22Rv1 (cell line): ENCODE results near the gene FBXW8.
A peak's percentile ranks its signal among the peaks of the same experiment; 100 is the strongest.

Experiments used
- H3K27ac ChIP-seq: fragments of 450-650 bp; 2 replicates; pipeline ENCODE4 v1.5.1; 2017
- CTCF ChIP-seq: fragments of 450-650 bp; IDR thresholded peaks from 2 replicates; pipeline ENCODE4 v1.5.1; 2017; ENCODE audit warnings: mild to moderate bottlenecking
- ZFX ChIP-seq: fragments of 450-650 bp; IDR thresholded peaks from 2 replicates; pipeline ENCODE4 v1.6.1; 2017; ENCODE audit warnings: antibody characterized with exemption, borderline replicate concordance

FBXW8 gene

GRCh38 chr12:116916122-116916521, 5.4 kb downstream of the FBXW8 start:
- H3K27ac ChIP-seq, result no peak overlapping the region
- TF ChIP-seq ZFX, result no peak
- TF ChIP-seq CTCF, result no peak

GRCh38 chr12:116916714-116917114, 6.0 kb downstream of the FBXW8 start:
- H3K27ac ChIP-seq, result no peak overlapping the region
- TF ChIP-seq CTCF, result no peak
- TF ChIP-seq ZFX, result no peak

GRCh38 chr12:116918464-116918863, 7.7 kb downstream of the FBXW8 start:
- TF ChIP-seq CTCF, result no peak
- no peak for TF ChIP-seq ZFX
- peak overlapping the region; percentile 81 for H3K27ac ChIP-seq

- no peak for TF ChIP-seq ZFX
- TF ChIP-seq CTCF, result no peak
- H3K27ac ChIP-seq, result peak overlapping the region; percentile 81
Measured at GRCh38 chr12:116919247-116919661, 8.5 kb downstream of the FBXW8 start.

- TF ChIP-seq CTCF (no peak), ZFX (no peak)
- peak overlapping the region; percentile 81 for H3K27ac ChIP-seq
Measured at GRCh38 chr12:116919706-116920485, 9.1 kb downstream of the FBXW8 start.

GRCh38 chr12:116920939-116921338, 10.2 kb downstream of the FBXW8 start:
- H3K27ac ChIP-seq, result peak overlapping the region; percentile 81; the same call in 1 of the 2 replicates
- TF ChIP-seq CTCF, result no peak
- TF ChIP-seq ZFX, result no peak

GRCh38 chr12:116922194-116922897, 11.6 kb downstream of the FBXW8 start:
- no peak overlapping the region for H3K27ac ChIP-seq
- TF ChIP-seq ZFX (no peak), CTCF (no peak)
